T-helper 1 cell treated with Interleukin-12 subunit alpha and Interleukin-12 subunit beta and Interleukin-4 antibody, amounts not matched to agents 30 μg/mL and 1 μg/mL, for 36 hours (primary cell): Measurements from ENCODE around the gene AANAT.
A peak's percentile ranks its signal among the peaks of the same experiment; 100 is the strongest.

Experiments
- H3K27ac Mint-ChIP-seq: one replicate; pipeline ENCODE4 v1.8.0; 2021; ENCODE audit warnings: mild to moderate bottlenecking, mixed read lengths
- H3K27me3 Mint-ChIP-seq: one replicate; pipeline ENCODE4 v1.8.0; 2021; ENCODE audit warnings: low read depth, mixed read lengths
- H3K36me3 Mint-ChIP-seq: one replicate; pipeline ENCODE4 v1.8.0; 2021; ENCODE audit warnings: low read depth, mixed read lengths
- H3K4me1 Mint-ChIP-seq: one replicate; pipeline ENCODE4 v1.8.0; 2021; ENCODE audit warnings: low read depth, mixed read lengths
- H3K4me3 Mint-ChIP-seq: one replicate; pipeline ENCODE4 v1.8.0; 2021; ENCODE audit warnings: mild to moderate bottlenecking, moderate library complexity, mixed read lengths
- H3K9me3 Mint-ChIP-seq: one replicate; pipeline ENCODE4 v1.8.0; 2021; ENCODE audit warnings: mixed read lengths

Gene AANAT

DNA sequence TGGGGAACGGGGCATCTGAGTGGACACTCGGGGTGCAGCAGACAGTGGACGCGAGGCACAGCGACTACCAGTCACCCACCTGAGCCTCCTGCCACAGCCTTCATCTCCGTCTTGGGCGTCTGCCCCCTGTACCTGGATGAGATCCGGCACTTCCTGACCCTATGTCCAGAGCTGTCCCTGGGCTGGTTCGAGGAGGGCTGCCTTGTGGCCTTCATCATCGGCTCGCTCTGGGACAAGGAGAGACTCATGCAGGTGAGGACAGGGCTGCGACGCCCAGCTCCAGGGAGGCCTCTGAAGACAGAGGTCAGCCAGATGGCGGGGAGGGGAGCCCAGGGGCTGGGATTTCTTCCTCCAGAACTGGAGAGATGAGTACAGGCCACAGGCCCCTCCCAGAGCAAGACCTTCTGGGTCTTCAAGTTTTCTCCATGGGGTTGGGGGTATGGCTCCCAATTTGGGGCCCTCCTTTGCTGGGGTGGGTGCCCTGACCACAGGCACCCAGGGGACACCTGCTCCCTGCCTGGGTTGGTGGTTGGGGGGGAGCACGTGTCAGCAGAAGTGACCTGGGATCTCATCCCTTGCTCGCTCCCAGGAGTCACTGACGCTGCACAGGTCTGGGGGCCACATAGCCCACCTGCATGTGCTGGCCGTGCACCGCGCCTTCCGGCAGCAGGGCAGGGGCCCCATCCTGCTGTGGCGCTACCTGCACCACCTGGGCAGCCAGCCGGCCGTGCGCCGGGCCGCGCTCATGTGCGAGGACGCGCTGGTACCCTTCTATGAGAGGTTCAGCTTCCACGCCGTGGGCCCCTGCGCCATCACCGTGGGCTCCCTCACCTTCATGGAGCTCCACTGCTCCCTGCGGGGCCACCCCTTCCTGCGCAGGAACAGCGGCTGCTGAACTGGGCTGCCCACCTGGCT lies 1.9 kb downstream of the AANAT start:
- no peak overlapping the region for H3K4me3 Mint-ChIP-seq
- peaks cover under 1% of the 10 kb centered on the region for H3K27me3 Mint-ChIP-seq
- peaks cover 8% of the 10 kb centered on the region for H3K4me1 Mint-ChIP-seq
- H3K27ac Mint-ChIP-seq, result no peak overlapping the region
- H3K9me3 Mint-ChIP-seq, result no peaks in the 10 kb centered on the region
- peaks cover 7% of the 10 kb centered on the region for H3K36me3 Mint-ChIP-seq

DNA sequence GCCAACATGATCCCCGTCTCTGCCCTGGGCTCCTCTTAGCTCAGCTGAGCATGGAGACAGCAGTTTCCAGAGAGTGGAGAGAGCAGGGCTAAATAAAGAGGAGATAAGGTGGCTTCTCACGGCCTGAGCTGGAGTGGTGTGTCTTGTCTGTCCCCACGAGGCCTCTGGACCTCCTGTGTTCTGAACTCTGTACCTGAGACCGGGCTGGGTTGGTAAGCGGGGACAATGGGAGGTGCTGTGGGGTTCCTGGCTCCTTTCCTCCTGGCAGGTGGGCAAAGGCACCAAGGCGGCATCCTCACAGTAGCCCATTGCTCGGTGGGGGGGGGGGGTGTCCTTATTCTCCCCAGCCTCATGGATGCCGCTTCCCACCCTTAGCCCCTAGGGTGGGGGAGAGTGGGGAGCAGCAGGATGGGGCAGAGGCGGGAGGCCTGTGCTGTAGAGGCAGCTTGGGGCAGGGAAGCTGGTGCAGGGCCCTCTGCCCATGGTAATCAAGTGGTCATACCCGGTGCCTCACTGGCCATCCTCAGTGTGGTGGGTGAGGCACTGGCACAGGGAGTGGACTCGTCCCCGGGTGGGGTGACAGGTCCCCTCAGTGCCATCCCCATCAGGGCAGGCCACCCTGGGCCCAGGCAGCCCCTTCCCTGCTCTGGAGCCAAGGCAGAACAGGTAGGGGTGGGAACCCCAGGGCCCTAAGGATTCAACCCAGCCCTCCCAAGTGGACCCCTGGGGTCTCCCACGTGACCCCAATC lies 2.8 kb downstream of the AANAT start:
- Mint-ChIP-seq H3K36me3 (peaks cover 8% of the 10 kb centered on the region), H3K4me1 (peaks cover 8% of the 10 kb centered on the region)

DNA sequence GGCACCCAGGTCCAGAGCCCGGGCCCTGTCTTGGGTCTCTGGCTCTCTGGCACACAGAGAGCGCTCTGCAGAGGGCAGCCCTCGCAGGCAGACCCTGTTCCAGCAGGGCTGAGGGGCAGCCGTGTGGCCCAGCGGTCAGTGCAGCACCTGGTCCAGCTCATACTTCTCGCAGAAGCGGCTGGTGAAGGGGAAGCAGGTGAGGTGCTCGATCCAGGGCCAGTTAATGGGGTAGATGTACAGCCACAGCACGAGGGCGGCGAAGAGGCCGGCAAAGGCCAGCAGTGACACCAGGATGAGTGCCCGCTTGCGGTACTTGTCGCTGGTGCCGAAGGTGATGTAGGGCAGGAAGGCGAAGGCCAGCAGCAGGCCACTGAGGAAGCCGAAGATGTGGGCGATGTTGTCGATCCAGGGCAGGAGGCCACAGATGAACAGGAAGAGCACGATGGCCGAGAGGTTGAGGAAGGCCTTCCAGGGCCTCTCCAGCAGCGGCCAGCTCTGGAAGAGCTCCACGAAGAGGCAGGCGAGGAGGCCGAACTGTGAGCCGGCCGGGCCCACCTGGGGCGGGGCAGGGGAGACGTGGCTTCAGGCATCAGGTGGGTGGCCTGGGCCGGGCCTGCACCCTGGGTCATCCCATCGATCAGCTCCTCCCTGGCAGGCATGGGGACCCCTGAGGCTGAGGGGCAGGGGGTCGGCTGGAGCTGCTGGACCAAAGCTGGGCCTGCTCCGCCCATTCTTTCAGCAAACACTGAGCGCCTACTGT lies 4.3 kb downstream of the AANAT start:
- no peak overlapping the region for H3K4me3 Mint-ChIP-seq
- no peaks in the 10 kb centered on the region for H3K4me1 Mint-ChIP-seq
- H3K9me3 Mint-ChIP-seq, result no peaks in the 10 kb centered on the region
- H3K27ac Mint-ChIP-seq, result no peak overlapping the region
- H3K36me3 Mint-ChIP-seq, result peaks cover 11% of the 10 kb centered on the region
- H3K27me3 Mint-ChIP-seq, result no peaks in the 10 kb centered on the region

More for the DNA sequence above, 2.8 kb downstream of the AANAT start:
- Mint-ChIP-seq H3K27me3 (no peaks in the 10 kb centered on the region), H3K4me3 (no peak overlapping the region), H3K27ac (no peak overlapping the region), H3K9me3 (no peaks in the 10 kb centered on the region)

DNA sequence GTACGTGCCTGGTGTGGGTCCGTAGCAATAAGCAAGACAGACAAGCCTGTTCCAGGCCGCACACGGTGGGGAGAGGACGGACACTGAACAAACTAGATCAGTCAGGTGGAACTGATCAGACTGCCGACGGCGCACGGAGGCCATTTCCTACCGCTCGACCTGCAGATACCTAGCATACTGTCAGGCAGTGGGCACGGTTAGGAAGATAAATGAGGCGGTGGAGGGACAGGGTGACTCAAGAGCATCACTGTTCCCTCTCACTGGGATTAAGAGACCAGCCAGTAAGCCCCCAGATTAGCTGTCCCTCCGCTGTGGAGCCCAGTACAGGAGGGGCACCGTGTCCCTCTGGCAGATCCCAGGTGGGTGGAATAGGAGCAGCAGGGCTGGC lies 4.8 kb downstream of the AANAT start:
- no peaks in the 10 kb centered on the region for H3K27me3 Mint-ChIP-seq
- peaks cover 11% of the 10 kb centered on the region for H3K36me3 Mint-ChIP-seq
- no peak overlapping the region for H3K4me3 Mint-ChIP-seq
- H3K27ac Mint-ChIP-seq, result no peak overlapping the region
- no peaks in the 10 kb centered on the region for H3K9me3 Mint-ChIP-seq
- no peaks in the 10 kb centered on the region for H3K4me1 Mint-ChIP-seq

DNA sequence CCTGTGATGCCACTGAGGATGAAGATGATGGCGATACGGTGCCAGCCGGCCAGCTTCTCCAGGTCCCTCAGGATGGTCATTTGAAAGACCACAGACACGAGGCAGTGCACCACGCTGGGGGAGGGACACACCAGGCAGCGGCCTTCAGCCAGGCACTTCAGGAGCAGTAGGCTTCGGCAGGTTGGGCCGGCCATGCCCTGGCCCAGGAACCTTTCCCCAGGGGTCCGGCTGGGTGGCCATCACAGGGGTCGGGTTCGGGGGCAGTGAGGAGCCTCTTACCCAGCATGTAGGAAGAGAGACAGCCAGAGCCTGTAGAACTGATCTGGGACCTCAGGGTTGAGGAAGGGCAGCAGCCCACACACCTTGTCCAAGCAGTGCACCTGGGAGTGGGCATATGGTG lies 5.3 kb downstream of the AANAT start:
- Mint-ChIP-seq H3K9me3 (no peaks in the 10 kb centered on the region), H3K4me3 (no peak overlapping the region)

DNA sequence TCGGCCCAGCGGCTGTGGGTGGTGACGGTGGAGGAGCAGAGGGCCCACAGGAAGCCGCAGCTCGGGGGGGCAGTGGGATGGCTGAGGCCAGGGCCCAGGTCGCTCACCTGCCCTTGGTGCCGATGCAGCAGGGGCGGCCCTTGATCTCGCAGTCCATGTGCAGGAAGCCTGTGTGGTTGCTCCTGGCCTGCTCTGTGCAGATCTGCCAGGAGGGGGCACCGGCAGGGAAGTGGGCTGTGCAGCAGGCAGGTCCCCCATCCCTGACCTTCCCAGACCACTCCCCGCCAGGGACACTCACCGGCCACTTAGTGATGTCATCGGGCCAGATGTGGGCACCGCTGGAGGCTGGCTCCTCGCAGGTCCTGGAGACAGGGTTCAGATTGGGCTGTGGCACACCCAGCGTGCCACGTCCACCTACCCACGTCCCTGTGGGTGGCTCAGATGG lies 6.2 kb downstream of the AANAT start:
- Mint-ChIP-seq H3K9me3 (no peaks in the 10 kb centered on the region), H3K4me1 (no peaks in the 10 kb centered on the region), H3K27me3 (no peaks in the 10 kb centered on the region), H3K27ac (no peak overlapping the region), H3K36me3 (peaks cover 18% of the 10 kb centered on the region), H3K4me3 (no peak overlapping the region)

More for the DNA sequence above, 5.3 kb downstream of the AANAT start:
- Mint-ChIP-seq H3K36me3 (peaks cover 11% of the 10 kb centered on the region), H3K4me1 (no peaks in the 10 kb centered on the region), H3K27ac (no peak overlapping the region), H3K27me3 (no peaks in the 10 kb centered on the region)

DNA sequence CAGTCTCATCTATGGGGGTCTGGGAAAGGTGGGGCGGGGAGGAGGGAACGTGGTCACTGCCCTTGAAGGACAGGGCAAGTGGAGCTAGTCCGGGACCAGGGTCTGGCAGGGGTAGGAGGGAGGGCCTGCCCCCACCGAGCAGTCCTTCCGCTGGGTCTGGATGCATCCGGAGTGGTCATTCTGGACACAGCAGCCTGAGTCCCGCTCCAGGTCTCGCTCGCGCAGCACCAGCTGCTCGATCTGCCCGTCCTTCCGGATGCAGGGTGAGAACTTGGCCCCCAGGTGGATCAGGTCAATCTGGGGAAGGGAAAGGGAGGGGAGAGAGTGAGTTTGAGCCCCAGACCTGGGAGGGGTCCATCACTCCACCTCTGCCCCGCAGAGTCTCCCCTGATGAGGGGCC lies 6.8 kb downstream of the AANAT start:
- Mint-ChIP-seq H3K36me3 (peaks cover 18% of the 10 kb centered on the region), H3K4me1 (no peaks in the 10 kb centered on the region), H3K9me3 (no peaks in the 10 kb centered on the region), H3K27ac (no peak overlapping the region), H3K4me3 (no peak overlapping the region), H3K27me3 (no peaks in the 10 kb centered on the region)

DNA sequence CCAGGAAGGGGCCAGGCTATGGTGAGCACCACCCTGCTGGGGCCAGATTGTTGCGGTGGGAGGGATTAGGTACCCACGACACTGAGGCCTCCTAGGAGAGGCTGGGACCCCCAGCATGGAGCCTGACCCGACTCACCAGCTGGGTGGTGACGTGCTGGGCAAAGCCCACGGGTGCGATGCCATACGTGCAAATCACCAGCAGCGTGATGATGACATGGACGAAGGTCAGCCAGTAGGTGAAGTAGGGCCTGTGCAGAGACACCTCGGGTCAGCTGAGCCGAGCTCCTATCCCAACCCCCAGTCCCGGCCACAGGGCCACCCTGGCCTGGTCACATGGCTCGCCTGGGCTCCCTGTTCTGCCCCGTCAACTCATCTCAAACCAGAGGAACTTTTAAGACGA lies 7.5 kb downstream of the AANAT start:
- H3K9me3 Mint-ChIP-seq, result no peaks in the 10 kb centered on the region
- no peak overlapping the region for H3K4me3 Mint-ChIP-seq
- no peaks in the 10 kb centered on the region for H3K27me3 Mint-ChIP-seq
- no peak overlapping the region for H3K27ac Mint-ChIP-seq
- H3K4me1 Mint-ChIP-seq, result no peaks in the 10 kb centered on the region
- H3K36me3 Mint-ChIP-seq, result peaks cover 20% of the 10 kb centered on the region

DNA sequence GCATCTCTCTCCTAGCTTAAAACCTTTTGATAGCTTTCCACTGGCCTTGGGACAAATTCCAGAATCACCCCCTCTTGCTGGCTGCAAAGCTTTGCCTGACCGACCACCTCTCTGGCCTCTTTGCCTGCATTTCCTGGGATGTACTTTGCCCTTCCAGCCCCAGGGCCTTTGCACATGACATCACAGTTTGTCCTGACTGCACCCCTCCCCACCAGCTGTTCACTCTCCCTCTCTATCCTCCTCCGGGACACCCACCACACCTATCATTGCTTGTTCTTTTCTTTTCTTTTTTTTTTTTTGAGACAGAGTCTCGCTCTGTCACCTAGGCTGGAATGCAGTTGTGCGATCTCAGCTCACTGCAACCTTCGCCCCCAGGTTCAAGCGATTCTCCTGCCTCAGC lies 7.9 kb downstream of the AANAT start:
- Mint-ChIP-seq H3K9me3 (no peaks in the 10 kb centered on the region), H3K4me1 (no peaks in the 10 kb centered on the region), H3K27ac (peak overlapping the region; percentile 31), H3K36me3 (peaks cover 20% of the 10 kb centered on the region), H3K27me3 (no peaks in the 10 kb centered on the region), H3K4me3 (no peak overlapping the region)

DNA sequence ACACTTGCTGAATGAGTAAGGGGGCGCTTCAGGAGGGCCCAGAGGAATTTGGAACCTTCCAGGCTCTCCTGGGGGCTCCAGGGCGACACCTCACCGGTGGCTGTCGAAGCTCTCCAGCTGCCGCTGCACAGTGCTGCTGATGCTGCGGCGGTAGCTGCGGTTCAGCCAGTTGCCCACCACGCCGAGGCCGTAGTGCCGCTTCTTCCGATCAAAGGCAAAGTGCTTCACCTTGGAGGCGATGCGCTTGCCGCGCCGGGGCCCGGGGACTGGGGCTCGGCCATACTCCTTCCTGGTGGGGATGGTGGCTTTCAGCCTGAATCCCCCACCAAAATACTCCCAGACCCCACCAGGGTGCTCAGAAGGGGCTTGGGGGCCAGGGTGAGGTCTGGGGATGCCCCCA lies 9.3 kb downstream of the AANAT start:
- H3K27ac Mint-ChIP-seq, result no peak overlapping the region
- no peaks in the 10 kb centered on the region for H3K9me3 Mint-ChIP-seq
- H3K4me3 Mint-ChIP-seq, result no peak overlapping the region
- H3K36me3 Mint-ChIP-seq, result peaks cover 20% of the 10 kb centered on the region
- H3K27me3 Mint-ChIP-seq, result no peaks in the 10 kb centered on the region
- peaks cover 3% of the 10 kb centered on the region for H3K4me1 Mint-ChIP-seq

DNA sequence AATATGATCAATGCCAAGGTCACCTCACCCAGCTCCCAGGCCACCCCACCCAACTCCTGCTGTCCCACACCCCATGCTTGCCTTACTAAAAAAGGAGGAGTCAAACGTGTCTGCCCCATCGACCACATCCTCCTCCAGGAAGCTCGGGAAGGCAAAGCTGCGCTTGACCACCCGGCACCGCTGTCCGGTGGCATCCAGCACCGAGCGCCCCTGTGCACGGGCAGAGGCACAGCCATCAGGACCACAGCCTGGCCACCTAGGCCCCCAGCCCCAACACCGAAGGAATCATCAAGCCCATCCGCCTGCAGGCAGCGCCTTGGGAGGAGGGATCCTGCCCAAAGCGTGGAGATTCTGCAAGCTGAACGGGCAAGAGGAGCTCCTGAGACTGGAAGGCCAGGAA lies 10.2 kb downstream of the AANAT start:
- Mint-ChIP-seq H3K36me3 (peaks cover 24% of the 10 kb centered on the region), H3K4me1 (peaks cover 8% of the 10 kb centered on the region), H3K4me3 (no peak overlapping the region), H3K27ac (no peak overlapping the region), H3K27me3 (no peaks in the 10 kb centered on the region), H3K9me3 (no peaks in the 10 kb centered on the region)

DNA sequence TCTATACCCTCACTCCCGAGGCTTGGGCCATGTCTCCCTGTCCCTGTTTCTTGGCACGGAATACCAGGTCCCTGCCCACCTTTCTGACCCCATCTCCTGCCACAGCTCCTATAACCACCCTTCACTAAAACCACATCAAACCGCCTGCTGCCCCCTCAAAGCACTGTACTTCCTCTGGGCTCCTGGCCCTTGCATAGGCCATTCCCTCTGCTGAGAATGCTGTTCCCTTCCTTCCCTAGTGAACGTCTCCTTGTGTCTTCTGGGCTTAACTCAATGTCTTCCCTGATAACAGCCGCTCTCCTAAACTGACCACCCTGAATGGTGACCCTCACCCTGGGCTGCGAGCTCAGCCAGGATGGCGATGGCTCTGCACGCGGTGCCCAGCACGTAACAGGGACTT lies 10.7 kb downstream of the AANAT start:
- H3K9me3 Mint-ChIP-seq, result no peaks in the 10 kb centered on the region
- peaks cover 22% of the 10 kb centered on the region for H3K36me3 Mint-ChIP-seq
- no peak overlapping the region for H3K27ac Mint-ChIP-seq
- H3K27me3 Mint-ChIP-seq, result no peaks in the 10 kb centered on the region
- H3K4me3 Mint-ChIP-seq, result no peak overlapping the region
- peaks cover 8% of the 10 kb centered on the region for H3K4me1 Mint-ChIP-seq

DNA sequence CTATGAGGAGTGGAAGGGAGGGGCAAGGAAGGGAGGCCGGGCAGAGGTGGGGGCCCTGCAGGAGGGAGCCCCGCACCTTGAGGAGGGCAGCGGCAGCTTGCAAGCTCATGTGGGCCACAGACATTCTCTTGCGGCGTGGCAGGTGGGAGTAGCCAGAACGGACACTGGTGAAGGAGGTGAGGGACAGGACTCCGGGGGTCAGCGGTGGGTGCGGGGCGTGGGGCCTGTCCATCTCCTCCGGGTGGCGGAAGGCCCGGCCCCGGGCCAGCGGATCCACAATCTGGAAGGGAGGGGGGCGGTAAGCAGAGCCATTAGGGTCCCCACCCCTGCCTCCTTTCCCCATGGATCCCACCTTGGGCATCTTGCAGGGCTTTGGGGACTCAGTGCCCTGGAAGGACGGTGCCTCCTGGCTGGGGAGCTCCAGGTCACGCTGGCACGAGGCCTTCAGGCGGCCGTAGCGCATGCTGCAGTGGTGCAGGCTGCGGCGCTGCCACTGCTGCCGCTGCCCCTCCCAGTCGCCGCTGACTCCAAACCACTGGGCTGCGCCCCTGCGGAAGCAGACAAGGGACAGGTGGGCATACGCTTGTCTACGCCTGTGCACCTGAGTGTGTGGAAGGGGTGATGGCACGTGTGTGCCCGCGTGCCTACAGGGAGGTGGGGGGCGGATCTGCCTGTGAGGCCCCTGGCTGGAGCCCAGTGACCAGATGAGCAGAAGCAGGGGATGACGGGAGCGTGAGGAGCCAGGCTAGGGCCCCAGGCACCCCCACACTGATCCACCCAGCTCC lies 11.5 kb downstream of the AANAT start:
- no peak overlapping the region for H3K4me3 Mint-ChIP-seq
- no peaks in the 10 kb centered on the region for H3K27me3 Mint-ChIP-seq
- no peaks in the 10 kb centered on the region for H3K9me3 Mint-ChIP-seq
- no peak overlapping the region for H3K27ac Mint-ChIP-seq
- H3K36me3 Mint-ChIP-seq, result peaks cover 26% of the 10 kb centered on the region
- peaks cover 8% of the 10 kb centered on the region for H3K4me1 Mint-ChIP-seq

DNA sequence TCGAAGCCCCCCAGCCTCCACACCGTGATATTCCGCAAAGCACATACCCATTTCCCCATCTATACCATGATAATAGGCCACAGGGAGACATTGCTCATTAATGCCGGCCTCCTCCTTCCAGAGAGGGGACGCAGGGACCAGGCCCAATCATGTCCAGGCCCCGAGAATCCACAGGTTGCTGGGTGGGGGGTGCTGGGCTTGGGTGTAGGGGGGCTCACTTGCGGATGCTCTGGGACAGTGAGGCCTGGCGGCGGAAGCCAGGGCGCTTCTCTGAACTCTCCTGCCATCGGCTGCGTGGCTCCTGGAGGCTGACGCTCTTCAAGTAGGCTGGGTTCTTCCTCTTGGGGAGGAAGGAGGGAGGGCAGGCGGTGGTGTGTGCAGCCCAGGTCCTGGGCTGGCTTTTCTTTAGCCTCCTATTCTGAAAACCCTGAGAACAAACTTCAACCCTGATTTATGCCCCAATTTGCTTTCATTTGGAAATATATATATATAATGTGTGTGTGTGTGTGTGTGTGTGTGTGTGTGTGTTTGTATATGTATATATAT lies 12.2 kb downstream of the AANAT start:
- peaks cover 31% of the 10 kb centered on the region for H3K36me3 Mint-ChIP-seq
- no peaks in the 10 kb centered on the region for H3K27me3 Mint-ChIP-seq
- no peaks in the 10 kb centered on the region for H3K9me3 Mint-ChIP-seq
- no peak overlapping the region for H3K27ac Mint-ChIP-seq
- H3K4me1 Mint-ChIP-seq, result peaks cover 8% of the 10 kb centered on the region
- H3K4me3 Mint-ChIP-seq, result no peak overlapping the region
